DMS53 (cell line): ENCODE results near the gene MARCHF9.
"Not testable (repeated sequence)": the region's sequence is repeated elsewhere in the genome, so short reads cannot be mapped to it uniquely, and the experiment has no call there.

Experiments
- DNase-seq: peaks from one replicate; lab custom pipeline; 2025; lab: John Stamatoyannopoulos, UW

The MARCHF9 gene

DNA sequence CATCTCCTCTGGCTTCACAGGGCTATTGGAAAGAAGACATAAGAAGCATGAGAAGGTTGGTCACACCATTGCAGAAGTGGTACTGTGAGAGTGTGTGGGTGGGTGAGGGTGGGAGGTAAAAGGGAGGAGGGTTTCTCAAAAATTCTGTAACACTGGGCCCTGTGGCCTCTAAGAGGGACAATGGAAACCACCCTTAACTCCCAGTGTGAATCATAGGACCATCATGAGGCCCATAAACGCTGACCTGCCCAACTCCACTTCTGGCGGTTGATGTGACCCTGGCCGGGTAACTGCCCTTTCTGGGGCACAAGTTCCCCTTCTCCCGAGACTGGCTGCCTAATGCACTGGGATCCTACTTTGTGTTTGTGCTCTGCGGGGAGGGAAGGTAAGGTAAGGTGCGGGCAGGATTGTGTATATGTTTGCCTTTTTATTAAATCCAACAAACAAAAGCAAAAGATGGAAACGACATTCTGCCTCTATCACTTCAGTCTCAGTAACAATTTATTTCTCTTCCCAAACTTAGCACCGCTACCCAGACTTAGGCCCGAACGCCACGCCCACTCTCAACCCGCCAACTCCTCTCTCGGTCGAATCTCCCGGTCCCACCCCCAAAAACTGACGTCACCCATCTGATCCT, 16.5 kb downstream of the MARCHF9 start:
- DNase-seq = peak; percentile 96

DNA sequence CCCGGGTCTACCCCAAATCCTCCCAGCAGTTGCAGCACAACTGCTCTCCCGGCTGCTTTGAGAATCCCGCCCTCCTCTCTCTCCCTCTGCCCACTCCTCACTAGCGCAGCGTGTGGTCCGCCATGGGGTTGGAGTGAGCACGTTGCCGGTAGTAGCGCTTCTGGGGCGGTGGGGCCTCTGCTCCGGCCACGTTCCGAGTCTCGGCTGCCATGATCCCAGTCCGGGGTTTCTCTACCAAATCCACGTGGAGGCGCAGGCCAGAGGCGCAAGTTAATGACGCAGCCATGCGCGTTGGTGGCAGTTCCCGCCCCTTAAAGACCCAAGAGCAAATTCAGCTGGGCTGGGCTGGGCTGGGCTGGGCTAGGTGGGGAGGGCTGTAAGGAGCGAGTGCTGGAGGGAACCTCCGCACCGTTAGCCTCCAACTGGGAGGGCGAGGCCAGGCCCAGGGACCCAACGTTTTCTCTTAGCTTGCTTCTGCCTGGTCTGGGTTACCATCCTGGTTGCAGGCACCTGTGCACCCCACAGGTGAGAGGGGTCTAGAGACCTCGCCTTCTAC, 17.0 kb downstream of the MARCHF9 start, which contains the start of gene METTL1:
TSS of gene METTL1 (minus strand) at position 233 of the 556 bp plus-strand sequence. CDS start at position 211, 22 bp downstream.
- peak; percentile 99 for DNase-seq

DNA sequence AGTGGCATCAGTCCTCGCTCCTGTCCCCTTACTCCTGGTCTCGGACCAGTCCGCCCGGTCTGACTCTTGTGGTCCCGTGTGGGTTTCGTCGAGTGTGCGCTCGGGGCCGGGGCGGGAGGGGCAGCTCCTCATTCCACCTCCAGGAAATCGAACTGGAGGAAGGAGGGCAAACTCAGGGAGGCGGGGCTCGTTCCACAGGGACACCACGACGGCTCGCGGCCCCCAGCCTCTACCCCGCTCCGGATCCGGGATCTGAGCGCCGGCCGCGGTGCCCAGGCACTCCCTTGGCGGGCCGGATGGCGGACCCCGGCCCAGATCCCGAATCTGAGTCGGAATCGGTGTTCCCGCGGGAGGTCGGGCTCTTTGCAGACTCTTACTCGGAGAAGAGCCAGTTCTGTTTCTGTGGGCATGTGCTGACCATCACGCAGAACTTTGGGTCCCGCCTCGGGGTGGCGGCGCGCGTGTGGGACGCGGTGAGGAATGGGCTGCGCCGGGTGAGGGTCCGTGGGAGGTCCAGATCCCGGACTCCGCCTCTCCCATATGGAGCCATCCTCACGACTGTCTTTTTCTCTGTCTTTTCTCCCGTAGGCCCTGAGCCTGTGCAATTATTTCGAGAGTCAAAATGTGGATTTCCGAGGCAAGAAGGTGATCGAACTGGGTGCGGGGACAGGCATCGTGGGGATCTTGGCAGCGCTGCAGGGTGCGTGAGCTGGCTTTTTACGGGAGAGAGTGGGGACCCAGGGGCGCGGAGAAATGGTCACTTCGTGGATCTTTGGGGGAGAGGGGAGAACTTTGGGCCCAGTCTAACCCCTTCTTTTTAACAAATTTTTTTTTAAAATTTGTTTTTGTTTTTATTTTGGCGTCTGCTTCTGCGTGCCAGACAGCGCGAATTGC, 17.8 kb downstream of the MARCHF9 start, which contains the start of gene EEF1AKMT3:
TSS of gene EEF1AKMT3 (plus strand) at position 186 of the 894 bp plus-strand sequence. CDS start at position 297, 111 bp downstream.
- peak; percentile 92 for DNase-seq

DNA sequence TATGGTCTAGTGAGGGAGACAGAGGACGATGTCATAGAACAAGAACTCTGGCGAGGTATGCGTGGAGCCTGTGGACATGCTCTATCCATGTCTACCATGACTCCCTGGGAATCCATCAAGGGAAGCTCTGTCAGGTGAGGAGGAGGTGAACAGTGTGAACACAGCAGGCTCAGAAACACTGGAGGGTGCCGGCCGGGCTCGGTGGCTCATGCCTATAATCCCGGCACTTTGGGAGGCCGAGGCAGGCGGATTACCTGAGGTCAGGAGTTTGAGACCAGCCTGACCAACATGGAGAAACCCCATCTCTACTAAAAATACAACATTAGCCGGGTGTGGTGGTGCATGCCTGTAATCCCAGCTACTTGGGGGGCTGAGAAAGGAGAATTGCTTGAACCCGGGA, 19.7 kb downstream of the MARCHF9 start:
- not testable (repeated sequence) for DNase-seq

DNA sequence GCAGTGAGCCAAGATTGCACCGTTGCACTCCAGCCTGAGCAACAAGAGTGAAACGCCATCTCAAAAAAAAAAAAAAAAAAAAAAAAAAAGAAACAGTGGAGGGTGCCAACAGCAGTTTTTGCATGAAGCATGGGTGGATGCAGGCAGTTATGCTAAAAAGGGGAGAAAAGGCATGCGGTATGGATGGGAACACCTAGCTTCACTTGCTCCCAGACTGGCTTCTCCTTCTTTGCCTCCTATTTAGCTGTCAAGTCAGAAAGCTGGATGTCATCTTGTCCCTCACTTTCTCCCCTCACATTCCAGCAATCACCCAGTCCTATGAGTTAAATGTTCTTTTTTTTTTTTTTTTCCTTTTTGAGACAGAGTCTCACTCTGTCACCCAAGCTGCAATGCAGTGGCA, 20.1 kb downstream of the MARCHF9 start:
- DNase-seq = no peak

DNA sequence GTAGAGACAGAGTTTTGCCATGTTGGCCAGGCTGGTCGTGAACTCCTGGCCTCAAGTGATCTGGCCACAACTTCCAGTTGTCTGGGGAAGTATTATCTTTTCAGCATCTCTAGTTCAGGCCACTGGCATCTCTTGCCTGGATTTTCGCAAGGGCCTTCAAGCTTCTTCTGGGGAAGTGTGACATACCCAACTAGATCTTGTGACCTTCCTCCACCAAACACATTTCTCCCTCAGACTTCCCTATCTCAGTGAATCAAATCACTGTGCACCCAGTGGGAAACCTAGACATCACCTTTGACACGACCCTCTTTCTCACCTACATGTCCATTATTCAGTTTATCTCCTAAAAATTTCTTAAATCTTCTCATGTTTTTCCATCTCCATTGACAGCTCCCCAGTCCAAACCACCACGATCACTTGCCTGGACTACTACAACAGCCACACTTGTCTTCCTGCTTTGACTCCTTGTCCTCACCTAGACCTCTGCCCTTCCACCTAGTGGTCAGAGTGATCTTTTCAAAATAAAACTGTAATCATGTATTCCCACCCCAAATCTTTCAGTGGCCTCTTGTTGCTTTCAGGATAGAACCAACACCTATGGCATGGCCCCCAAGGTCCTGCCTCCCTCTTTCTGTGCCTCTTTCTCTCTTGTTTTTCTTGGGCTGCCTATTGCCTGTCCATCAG, 20.8 kb downstream of the MARCHF9 start:
- DNase-seq = peak; percentile 42

DNA sequence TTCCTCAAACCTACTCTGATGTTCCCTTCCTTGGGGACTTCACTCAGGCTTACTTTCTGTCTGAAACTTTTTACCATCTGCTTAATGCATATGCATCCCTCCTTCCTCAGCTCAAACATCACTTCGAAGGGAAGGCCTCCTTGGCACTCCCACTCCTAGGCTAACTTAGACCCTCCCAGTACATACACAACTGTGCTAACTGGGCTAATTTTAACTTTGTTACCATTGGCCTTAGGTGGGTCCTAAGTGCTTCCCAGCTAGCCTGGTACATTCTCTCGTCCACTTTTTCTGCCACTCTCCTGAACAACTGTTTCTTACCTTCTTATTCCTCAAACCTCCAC, 21.3 kb downstream of the MARCHF9 start:
- DNase-seq = no peak

DNA sequence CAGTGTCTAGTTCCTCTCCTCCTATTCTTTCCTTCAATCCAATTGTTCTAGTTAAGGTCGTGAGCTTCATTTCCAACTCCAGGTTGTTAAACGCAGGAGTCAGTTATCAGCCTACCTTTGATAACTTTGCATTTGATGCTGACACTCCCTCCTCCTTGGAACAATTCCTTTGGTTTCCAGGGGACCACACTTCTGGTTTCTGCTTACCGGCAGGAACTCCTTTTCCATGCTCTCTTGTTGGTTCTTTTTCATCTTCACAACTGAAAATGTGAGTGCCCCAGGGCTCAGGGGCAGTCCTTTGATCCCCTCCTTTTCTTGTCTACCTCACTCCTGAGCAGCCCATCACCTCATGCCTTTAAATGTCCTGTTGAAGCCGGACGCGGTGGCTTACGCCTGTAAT, 22.5 kb downstream of the MARCHF9 start:
- DNase-seq = no peak

DNA sequence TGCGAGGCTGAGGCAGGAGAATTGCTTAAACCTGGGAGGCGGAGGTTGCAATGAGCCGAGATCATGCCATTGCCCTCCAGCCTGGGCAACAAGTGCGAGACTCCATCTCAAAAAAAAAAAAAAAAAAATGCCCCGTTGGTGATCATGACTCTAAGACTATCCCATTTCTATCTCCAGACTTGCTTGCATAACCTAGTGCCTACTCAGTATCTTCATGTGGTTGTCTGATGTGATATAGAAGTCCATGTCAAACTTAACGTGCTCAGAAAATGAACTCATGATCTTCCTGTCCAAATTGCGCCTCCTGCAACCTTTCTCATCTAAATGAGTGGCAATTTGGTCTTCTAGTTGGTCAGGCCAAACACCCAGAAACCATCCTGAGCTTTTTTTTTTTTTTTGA, 23.0 kb downstream of the MARCHF9 start:
- no peak for DNase-seq

DNA sequence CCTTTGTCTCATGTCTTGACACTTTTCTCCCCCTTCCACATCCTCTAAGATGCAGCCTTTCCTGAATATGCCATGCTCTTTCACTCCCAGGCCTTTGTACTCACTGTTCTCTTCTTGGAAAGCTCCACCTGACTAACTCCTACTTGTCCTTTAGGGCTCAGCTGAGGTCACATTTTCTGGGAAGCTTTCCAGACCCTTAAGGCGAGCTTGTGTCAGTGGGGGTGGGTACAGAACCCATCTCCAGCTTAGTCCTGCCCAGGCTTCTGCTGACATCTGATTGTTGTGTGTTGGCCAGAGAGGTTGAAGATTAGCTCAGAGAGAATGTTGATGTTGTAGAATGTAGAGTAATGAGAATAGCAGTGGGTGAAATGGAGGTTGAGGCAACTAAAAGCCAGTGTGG, 24.8 kb downstream of the MARCHF9 start:
- DNase-seq = no peak

DNA sequence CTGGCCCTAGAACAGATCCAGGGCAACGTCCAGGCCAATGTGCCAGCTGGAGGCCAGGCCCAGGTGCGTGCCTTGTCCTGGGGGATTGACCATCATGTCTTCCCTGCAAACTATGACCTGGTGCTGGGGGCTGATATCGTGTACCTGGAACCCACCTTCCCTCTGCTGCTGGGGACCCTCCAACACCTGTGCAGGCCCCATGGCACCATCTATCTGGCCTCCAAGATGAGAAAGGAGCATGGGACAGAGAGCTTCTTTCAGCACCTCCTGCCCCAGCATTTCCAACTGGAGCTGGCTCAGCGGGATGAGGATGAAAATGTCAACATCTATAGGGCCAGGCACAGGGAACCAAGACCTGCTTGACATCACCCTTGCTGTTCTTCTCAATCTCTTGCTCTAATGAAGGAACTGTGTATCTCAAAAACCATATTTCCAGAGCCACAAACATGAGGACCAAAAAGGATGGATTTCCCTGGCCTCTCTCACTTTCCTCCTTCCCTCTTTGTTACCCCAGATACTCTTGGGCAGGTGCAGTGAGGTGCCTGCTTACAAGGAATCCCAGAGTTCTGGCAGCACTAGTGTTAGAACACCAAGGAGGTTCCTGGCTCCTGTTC, 25.5 kb downstream of the MARCHF9 start:
- no peak for DNase-seq

DNA sequence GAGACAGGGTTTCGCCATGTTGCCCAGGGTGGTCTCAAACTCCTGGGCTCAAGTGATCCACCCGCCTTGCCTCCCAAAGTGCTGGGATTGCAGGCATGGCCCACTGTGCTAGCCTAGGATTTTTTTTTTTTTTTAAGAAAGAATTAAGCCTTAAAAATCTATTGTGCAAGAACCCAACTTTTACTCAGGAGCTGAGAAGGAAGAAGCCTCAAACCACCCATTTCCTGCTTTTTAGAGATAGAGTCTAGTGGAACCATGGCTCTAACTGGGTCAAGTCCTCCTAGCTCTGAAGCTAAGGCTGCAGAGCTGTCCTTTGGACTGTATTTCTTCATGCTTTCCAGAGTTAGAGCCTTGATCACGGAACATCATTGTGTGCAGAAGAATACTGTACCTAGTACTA, 26.3 kb downstream of the MARCHF9 start:
- DNase-seq = no peak

DNA sequence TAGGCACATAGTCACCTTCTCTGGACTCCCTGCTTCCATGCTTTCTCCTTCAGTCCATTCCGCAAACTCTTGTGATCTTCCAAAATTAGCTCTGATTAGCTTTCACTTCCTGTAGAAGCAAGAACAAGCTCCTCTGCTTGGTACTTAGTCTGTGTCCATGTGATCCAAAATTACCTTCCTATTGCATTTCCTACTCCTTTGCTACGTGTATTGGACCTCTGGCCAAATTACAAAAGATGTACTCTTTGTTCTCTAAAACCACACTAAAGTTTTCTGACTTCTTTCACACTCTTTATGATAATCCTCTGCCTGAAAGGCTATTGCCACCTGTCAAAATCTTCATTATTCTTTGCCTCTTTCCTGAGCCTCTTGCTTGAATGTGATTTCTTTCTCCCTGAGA, 26.9 kb downstream of the MARCHF9 start:
- DNase-seq = no peak

DNA sequence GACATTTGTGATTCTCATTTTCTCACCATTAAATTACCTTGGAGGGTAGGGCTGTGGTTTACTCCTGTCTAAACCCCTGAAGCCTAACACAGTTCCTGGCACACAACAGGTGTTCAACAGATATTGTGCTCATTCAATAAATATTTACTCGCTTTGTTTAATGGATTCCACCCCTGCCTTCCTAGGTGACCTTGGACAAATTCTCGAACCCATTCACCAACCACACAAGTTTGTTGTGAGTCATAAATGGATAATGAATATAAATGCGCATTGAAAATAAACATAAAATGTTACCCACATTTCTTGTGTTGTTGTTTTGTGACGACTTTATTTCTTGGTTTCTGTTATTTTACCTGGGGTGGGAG, 27.3 kb downstream of the MARCHF9 start:
- peak; percentile 76 for DNase-seq

DNA sequence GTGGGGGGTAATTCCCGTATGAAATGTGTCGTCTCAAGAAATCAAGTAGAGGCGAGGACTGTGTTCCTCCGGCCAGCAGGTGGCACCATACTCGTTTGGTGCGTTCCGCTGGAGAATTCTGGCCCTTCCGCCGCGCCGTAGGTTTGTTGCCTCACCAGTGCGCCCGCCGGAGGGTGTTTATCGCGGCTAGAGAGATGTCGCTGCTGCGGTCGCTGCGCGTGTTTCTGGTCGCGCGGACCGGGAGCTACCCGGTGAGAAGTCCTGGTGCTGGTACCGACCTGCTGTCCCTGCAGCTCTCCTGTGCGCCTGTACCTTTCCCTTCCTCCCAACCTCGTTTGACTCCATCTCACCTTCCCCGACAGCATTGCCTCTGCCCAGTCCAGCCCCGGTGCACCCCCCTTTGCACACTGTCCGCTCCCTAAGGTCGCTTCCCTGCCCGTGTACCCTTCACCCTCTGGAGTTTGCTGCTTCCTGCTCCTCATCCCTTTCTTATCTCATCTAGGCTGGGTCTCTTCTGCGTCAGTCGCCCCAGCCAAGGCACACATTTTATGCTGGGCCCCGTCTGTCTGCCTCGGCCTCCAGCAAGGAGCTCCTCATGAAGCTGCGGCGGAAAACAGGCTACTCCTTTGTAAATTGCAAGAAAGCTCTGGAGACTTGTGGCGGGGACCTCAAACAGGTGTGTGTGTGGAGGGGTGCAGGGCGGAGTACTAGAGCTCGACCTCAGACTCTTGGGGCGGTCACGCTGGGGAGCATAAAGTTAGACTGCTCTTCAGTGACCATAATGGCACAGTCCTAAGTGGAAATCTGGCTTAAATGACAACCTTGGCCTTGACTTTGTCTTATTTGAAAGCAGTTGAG, 27.9 kb downstream of the MARCHF9 start, which contains the start of gene TSFM:
TSS of gene TSFM (plus strand) at position 180 of the 858 bp plus-strand sequence. CDS start at position 195, 15 bp downstream.
- DNase-seq = peak; percentile 99

DNA sequence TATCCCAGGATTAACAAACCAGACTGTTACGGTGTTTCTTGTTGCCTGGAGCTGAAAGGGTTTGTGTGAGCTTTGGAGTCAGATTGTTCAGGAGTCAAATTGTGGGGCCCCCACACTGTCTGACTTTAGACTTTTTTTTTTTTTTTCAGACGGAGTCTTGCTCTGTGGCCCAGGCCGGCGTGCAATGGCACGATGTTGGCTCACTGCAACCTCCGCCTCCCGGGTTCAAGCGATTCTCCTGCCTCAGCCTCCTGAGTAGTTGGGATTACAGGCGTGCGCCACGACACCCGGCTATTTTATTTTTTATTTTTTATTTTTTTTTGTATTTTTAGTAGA, 28.5 kb downstream of the MARCHF9 start:
- no peak for DNase-seq

DNA sequence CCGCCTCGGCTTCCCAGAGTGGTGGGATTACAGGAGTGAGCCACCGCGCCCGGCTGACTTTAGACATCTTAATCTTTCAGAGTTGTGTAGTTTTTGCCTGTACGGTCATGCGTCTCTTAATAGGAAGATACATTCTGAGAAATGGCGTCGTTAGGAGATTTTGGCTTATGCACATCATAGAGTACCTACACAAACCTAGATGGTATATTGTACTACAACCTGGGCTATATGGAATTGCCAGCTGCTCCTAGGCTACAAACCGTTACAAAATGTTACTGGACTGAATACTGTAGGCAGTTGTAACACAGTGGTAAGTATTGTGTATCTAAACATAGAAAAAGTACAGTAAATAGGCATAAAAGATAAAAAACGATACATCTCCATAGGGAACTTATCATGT, 29.0 kb downstream of the MARCHF9 start:
- DNase-seq = no peak

DNA sequence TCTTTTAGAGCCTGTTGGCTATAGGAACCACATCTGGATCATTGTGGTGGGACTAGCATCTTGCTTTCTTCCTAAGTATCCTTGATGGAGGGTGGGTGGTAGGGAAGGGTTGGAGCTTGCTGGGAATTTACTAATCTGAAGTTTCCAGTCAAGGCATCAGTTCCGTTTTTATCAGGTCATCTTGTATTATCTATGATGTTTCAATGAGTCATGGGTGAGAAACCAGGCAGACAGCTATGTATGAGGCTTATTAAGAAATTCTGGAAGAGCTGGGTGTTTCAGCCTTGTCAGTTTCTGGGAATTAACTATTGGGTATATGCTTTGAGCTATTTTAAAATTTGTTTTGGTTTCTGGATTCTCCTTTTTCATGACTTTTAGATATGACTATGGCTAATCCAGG, 39.0 kb downstream of the MARCHF9 start:
- DNase-seq = no peak

DNA sequence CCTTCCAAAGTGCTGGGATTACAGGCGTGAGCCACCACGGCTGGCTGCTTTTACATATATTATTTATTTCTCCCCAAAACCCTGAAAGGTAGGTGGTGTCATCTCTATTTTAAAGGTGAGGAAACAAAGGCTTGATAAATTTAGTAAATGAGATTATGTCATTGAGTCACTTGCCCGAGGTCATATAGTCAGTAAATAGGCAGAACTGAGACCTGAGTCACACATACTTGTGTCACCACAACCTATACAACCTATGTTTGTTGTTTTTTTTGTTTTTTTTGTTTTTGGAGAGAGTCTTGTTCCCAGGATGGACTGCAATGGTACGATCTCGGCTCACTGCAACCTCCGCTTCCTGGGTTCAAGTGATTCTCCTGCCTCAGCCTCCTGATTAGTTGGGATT, 40.5 kb downstream of the MARCHF9 start:
- DNase-seq = peak; percentile 27

DNA sequence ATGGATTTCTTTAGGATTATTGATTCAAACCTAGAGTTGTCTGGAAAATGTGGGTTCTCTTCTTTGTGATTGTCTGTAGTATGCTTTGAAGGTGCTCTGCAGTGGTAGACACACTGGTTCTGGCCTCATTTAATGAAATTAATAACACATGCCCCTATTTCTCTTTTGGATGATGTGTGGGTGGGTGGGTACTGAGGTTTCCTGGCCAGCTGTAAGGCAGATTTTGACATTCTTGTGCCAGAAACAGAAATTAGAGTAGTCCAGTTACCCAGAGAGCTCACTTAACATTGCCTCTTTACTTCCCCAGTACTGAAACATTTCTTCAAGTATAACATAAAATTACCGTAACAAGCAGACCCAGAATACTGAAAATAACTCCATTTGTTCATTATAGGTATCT, 42.1 kb downstream of the MARCHF9 start:
- DNase-seq = no peak

DNA sequence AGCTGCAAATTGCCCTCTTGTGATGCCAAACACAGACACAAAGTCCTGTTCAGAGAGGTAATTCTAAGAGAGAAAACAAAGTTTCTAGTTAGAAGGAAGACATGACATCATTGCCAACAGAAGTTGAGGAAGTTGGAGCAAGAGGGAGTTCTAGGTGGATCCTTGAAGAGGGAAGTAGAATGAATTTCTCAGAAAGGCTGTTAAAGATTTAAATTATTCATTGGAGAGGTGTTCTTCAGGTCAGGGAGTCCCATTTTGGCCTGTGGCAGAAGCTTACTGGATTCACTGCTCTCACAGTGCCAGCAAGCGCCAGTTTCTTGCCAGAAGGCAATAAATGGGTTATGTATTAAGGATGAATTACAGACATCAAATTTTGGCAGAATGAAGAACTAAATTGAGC, 43.0 kb downstream of the MARCHF9 start:
- DNase-seq = no peak
